ENCODE measurements around the gene LTB. TPM values are rescaled to one million over a fixed set of nuclear protein-coding genes. Genes with fewer than 3 reads are reported as not detected.

LTB gene
- total RNA-seq, 4 donors from 2014 or later: 1.5 TPM; not detected in 3

- Histone ChIP-seq H3K4me3 (no peak overlapping the region), H3K27ac (no peak overlapping the region), H3K4me1 (peaks cover 0 to 5% of the 10 kb centered on the region in 2 donors), H3K27me3 (no peaks in the 10 kb centered on the region), H3K9me3 (no peaks in the 10 kb centered on the region), H3K36me3 (no peaks in the 10 kb centered on the region)
- intact Hi-C loops (cut with DNase I; ENCODE audit: low total_unique reads): no loop called here
- TF ChIP-seq CTCF (IDR thresholded peaks at IDR 0.05) (no peak), POLR2A (IDR thresholded peaks at IDR 0.05) (no peak)
- no peak for DNase-seq
Measured at GRCh38 chr6:31576897-31577578, 5.2 kb downstream of the LTB start.

GRCh38 chr6:31575952-31576685 lies 6.1 kb downstream of the LTB start:
- Histone ChIP-seq H3K27ac (peak overlapping the region in 1 of 2 donors; percentile 50), H3K36me3 (no peaks in the 10 kb centered on the region), H3K27me3 (no peaks in the 10 kb centered on the region), H3K9me3 (no peaks in the 10 kb centered on the region), H3K4me3 (peak overlapping the region in 1 of 2 donors; percentile 7), H3K4me1 (peaks cover 0 to 5% of the 10 kb centered on the region in 2 donors)
- no peak for DNase-seq
- intact Hi-C loops (cut with DNase I; ENCODE audit: low total_unique reads): no loop called here
- TF ChIP-seq POLR2A (IDR thresholded peaks at IDR 0.05) (no peak), CTCF (IDR thresholded peaks at IDR 0.05) (no peak)

- peaks cover 0 to 2% of the 10 kb centered on the region in 2 donors for H3K4me1 ChIP-seq
- intact Hi-C loops (cut with DNase I; ENCODE audit: low total_unique reads): no loop called here
- no peak for TF ChIP-seq CTCF (IDR thresholded peaks at IDR 0.05)
- no peak for TF ChIP-seq POLR2A (IDR thresholded peaks at IDR 0.05)
- DNase-seq: peak; percentile 36 to 61
- peak within 1 kb of the TSS in 1 of 2 donors; percentile 7 for H3K4me3 ChIP-seq
- no peaks in the 10 kb centered on the region for H3K36me3 ChIP-seq
- peak within 1 kb of the TSS; percentile 7 to 50 for H3K27ac ChIP-seq
- no peaks in the 10 kb centered on the region for H3K9me3 ChIP-seq
- H3K27me3 ChIP-seq: no peaks in the 10 kb centered on the region
Measured at GRCh38 chr6:31575335-31575901, 6.8 kb downstream of the LTB start, which contains the start of gene TNF. TSS of gene TNF (plus strand) at chr6:31575565. CDS start at chr6:31575742, 177 bp downstream.

- no peaks in the 10 kb centered on the region for H3K27me3 ChIP-seq
- intact Hi-C loops (cut with DNase I; ENCODE audit: low total_unique reads): no loop called here
- no peaks in the 10 kb centered on the region for H3K36me3 ChIP-seq
- no peaks in the 10 kb centered on the region for H3K9me3 ChIP-seq
- H3K4me3 ChIP-seq: no peak overlapping the region
- DNase-seq: no peak
- H3K27ac ChIP-seq: peak overlapping the region in 1 of 2 donors; percentile 7
- no peaks in the 10 kb centered on the region for H3K4me1 ChIP-seq
- no peak for TF ChIP-seq CTCF (IDR thresholded peaks at IDR 0.05)
- TF ChIP-seq POLR2A (IDR thresholded peaks at IDR 0.05): no peak
Measured at GRCh38 chr6:31574106-31575061, 7.8 kb downstream of the LTB start.

All from uterus (tissue), 4 donors.